GM18870 (cell line): ENCODE data around the gene MAST4.

Experiments used
- ATAC-seq: cut with Tn5 transposase; IDR thresholded peaks from one replicate; pipeline ENCODE4 v1.9.1; 2021; ENCODE audit warnings: moderate library complexity; ENCODE audit not compliant: unreplicated experiment

The MAST4 gene

GRCh38 chr5:67058998-67059743 is 463.0 kb downstream of the MAST4 start:
- no peak for ATAC-seq

- no peak for ATAC-seq
Observed at GRCh38 chr5:67059744-67060490, 463.7 kb downstream of the MAST4 start.

- no peak for ATAC-seq
Observed at GRCh38 chr5:67061511-67061910, 465.3 kb downstream of the MAST4 start.

GRCh38 chr5:67063055-67063454 is 466.9 kb downstream of the MAST4 start:
- no peak for ATAC-seq

GRCh38 chr5:67063791-67064190 is 467.6 kb downstream of the MAST4 start:
- ATAC-seq: no peak

- no peak for ATAC-seq
Observed at GRCh38 chr5:67065237-67065636, 469.0 kb downstream of the MAST4 start.

GRCh38 chr5:67065696-67066095 is 469.5 kb downstream of the MAST4 start:
- no peak for ATAC-seq

GRCh38 chr5:67066815-67067214 is 470.6 kb downstream of the MAST4 start:
- no peak for ATAC-seq

- ATAC-seq: no peak
Observed at GRCh38 chr5:67073045-67073680, 477.0 kb downstream of the MAST4 start.

GRCh38 chr5:67077296-67077695 is 481.1 kb downstream of the MAST4 start:
- ATAC-seq: no peak

- no peak for ATAC-seq
Observed at GRCh38 chr5:67081261-67081660, 485.1 kb downstream of the MAST4 start.

- no peak for ATAC-seq
Observed at GRCh38 chr5:67082941-67083340, 486.7 kb downstream of the MAST4 start.

GRCh38 chr5:67085616-67086015 is 489.4 kb downstream of the MAST4 start:
- no peak for ATAC-seq

- ATAC-seq: no peak
Observed at GRCh38 chr5:67089200-67089725, 493.1 kb downstream of the MAST4 start.

GRCh38 chr5:67090040-67090439 is 493.8 kb downstream of the MAST4 start:
- no peak for ATAC-seq

GRCh38 chr5:67090593-67090992 is 494.4 kb downstream of the MAST4 start:
- ATAC-seq: no peak

GRCh38 chr5:67092535-67092934 is 496.3 kb downstream of the MAST4 start:
- ATAC-seq: no peak

GRCh38 chr5:67093279-67093678 is 497.1 kb downstream of the MAST4 start:
- ATAC-seq: no peak

- ATAC-seq: no peak
Observed at GRCh38 chr5:67094476-67095300, 498.5 kb downstream of the MAST4 start.

GRCh38 chr5:67095346-67096171 is 499.4 kb downstream of the MAST4 start:
- no peak for ATAC-seq
